ENCODE results near the gene STK24.

GRCh38 chr13:98581381-98581780 lies 4.5 kb upstream of the STK24 start:
- no peak for TF ChIP-seq USF2 (IDR thresholded peaks at IDR 0.05; ENCODE audit: low read depth, low read length)
- no peak for TF ChIP-seq NFE2L2 (IDR thresholded peaks at IDR 0.05; ENCODE audit: low read depth, low read length)
- no peak for TF ChIP-seq MAZ (IDR thresholded peaks at IDR 0.05; ENCODE audit: borderline replicate concordance, low read depth, low read length)
- no peak for TF ChIP-seq CTCF (conservative IDR thresholded peaks at IDR 0.05; ENCODE audit: low read depth, low read length)
- TF ChIP-seq POLR2A (IDR thresholded peaks at IDR 0.05; ENCODE audit: low read depth, low read length), result no peak
- TF ChIP-seq CEBPB (IDR thresholded peaks at IDR 0.05; ENCODE audit: low read depth, low read length), result no peak
- TF ChIP-seq RCOR1 (IDR thresholded peaks at IDR 0.05; ENCODE audit: insufficient replicate concordance, low read length), result no peak
- no peak for TF ChIP-seq CHD1 (IDR thresholded peaks at IDR 0.05; ENCODE audit: low read depth, low read length)
- TF ChIP-seq SMC3 (IDR thresholded peaks at IDR 0.05; ENCODE audit: low read depth, low read length), result no peak
- TF ChIP-seq FOS (IDR thresholded peaks at IDR 0.05; ENCODE audit: low read depth, low read length), result no peak
- no peak for TF ChIP-seq RFX5 (IDR thresholded peaks at IDR 0.05; ENCODE audit: low read depth, low read length)
- TF ChIP-seq MXI1 (IDR thresholded peaks at IDR 0.05; ENCODE audit: borderline replicate concordance, low read depth, low read length), result no peak
